Right lung (tissue), 5 donors: ENCODE measurements around the gene CHKB. TPM values are rescaled to one million over a fixed set of nuclear protein-coding genes. Genes with fewer than 3 reads are reported as not detected.
"Not testable (repeated sequence)": the region's sequence is repeated elsewhere in the genome, so short reads cannot be mapped to it uniquely, and the experiment has no call there.

Experiments
- DNase-seq, 2 donors: peaks; one replicate each; pipeline ENCODE4 v3.0.0-alpha.2; 2013
- polyA plus RNA-seq, 5 donors: library from polyadenylated mRNA; unstranded; fragments of 120-200 nt; gene quantifications; one replicate each; pipeline versions ENCODE4 v1.2.1 to v1.2.3, GENCODE V29; 2013; ENCODE audit warnings: inconsistent platforms in 1 of 5, low replicate concordance in 1 of 5; ENCODE audit not compliant: insufficient read length in 5 of 5, insufficient read depth in 1 of 5

The CHKB gene
- polyA plus RNA-seq, 5 donors = 75.5 to 84.8 (median 82.1) TPM

- DNase-seq = no peak
Observed at GRCh38 chr22:50613291-50613981, 30.8 kb upstream of the CHKB start.

GRCh38 chr22:50612528-50613221, 30.0 kb upstream of the CHKB start:
- DNase-seq = no peak

GRCh38 chr22:50612168-50612527, 29.5 kb upstream of the CHKB start:
- no peak for DNase-seq

- DNase-seq = no peak
Observed at GRCh38 chr22:50611341-50612060, 28.9 kb upstream of the CHKB start.

- DNase-seq = no peak
Observed at GRCh38 chr22:50610581-50610980, 27.9 kb upstream of the CHKB start.

GRCh38 chr22:50610041-50610451, 27.4 kb upstream of the CHKB start:
- no peak for DNase-seq

GRCh38 chr22:50609599-50609998, 26.9 kb upstream of the CHKB start:
- no peak for DNase-seq

GRCh38 chr22:50608996-50609395, 26.3 kb upstream of the CHKB start:
- no peak for DNase-seq

GRCh38 chr22:50608058-50608840, 25.6 kb upstream of the CHKB start:
- not testable (repeated sequence) for DNase-seq

- no peak for DNase-seq
Observed at GRCh38 chr22:50607659-50608020, 25.0 kb upstream of the CHKB start.

GRCh38 chr22:50606946-50607658, 24.5 kb upstream of the CHKB start:
- no peak for DNase-seq

- DNase-seq = no peak
Observed at GRCh38 chr22:50606165-50606945, 23.7 kb upstream of the CHKB start.

GRCh38 chr22:50605613-50606074, 23.0 kb upstream of the CHKB start:
- no peak for DNase-seq

- no peak for DNase-seq
Observed at GRCh38 chr22:50605002-50605612, 22.5 kb upstream of the CHKB start.

- DNase-seq = no peak
Observed at GRCh38 chr22:50604256-50605001, 21.8 kb upstream of the CHKB start.

GRCh38 chr22:50603511-50604255, 21.0 kb upstream of the CHKB start:
- no peak for DNase-seq

- DNase-seq = no peak
Observed at GRCh38 chr22:50602338-50602700, 19.7 kb upstream of the CHKB start.

- no peak for DNase-seq
Observed at GRCh38 chr22:50601669-50602337, 19.2 kb upstream of the CHKB start.
